Activated CD4-positive, CD25-positive, alpha-beta regulatory T cell treated with anti-CD3 and anti-CD28 coated beads, Interleukin-2, amount 50 U/mL, for 16 hours (primary cell): ENCODE measurements around the gene ZNF580.
A peak's percentile ranks its signal among the peaks of the same experiment; 100 is the strongest.

Experiments used
- DNase-seq: peaks from one replicate; pipeline ENCODE4 v3.0.0-alpha.2; 2020; ENCODE audit warnings: low read depth, low spot score

ZNF580 gene

DNA sequence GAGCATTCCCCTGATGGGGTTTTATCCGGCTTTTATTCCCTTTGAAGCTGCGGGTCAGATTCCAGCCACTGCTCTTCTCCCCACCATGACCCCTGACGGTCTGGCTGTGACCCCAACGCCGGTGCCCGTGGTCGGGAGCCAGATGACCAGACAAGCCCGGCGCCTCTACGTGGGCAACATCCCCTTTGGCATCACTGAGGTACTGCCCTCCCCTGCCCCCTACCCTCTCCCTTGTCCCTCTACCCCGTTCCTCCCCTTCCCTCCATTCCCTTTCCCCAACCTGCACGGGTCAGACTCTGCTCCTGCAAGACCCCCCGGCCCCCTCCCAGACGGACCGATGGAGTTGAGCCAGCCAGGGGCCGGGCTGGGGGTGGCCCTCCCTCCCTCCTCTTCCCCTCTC is 20.2 kb downstream of the ZNF580 start:
- no peak for DNase-seq

DNA sequence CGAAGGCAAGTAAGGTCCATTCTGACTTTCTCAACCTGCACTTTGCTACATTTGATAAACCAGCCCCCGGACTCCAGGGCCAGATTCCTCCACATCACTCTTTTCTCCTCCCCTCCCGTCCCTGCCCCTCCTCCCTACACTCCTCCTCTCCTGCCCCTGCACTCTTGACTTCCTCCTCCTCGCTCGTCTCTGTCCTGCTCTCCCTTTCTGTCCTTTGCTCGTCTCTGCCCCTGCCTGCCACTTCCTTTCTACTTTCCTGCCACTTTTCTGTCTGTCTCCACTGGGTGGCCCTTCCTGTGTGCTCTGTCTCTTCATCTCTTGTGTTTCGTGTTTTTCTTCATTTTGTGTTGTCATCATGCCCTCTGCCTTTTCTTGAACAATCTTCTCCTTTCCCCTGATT is 21.0 kb downstream of the ZNF580 start:
- no peak for DNase-seq

DNA sequence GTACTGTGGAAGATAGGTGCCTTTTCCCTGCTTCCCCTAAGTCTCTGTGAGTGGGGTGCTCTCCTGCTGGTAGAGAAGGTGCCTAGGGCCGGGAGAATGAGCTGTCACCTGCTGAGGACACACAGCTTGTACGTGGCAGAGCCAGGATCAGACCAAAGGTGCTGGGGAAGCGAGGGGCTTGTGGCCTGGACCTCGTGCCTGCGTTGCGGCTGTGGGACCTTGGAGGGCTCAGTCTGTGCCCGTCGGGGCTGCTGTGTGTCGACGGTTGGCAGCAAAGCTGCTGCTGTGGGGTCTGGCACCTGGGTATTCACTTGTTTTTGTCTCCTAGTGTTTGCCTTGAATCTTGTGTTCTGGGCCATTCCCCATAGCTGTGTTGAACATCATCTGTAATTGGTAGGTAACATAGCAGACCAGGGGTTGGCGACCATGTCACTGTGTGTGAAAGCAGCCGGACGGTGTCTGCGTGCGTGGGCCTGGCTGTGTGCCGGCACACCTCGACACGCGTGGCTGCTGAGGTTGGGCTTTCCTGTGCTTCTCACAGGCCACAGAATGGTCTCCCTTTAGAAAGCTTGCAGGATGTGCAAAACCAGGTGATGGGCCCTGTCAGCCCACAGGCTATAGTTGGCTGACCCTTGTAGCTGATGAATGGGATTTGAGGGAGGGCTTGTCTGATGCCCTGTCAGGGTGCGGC is 23.2 kb downstream of the ZNF580 start:
- no peak for DNase-seq

DNA sequence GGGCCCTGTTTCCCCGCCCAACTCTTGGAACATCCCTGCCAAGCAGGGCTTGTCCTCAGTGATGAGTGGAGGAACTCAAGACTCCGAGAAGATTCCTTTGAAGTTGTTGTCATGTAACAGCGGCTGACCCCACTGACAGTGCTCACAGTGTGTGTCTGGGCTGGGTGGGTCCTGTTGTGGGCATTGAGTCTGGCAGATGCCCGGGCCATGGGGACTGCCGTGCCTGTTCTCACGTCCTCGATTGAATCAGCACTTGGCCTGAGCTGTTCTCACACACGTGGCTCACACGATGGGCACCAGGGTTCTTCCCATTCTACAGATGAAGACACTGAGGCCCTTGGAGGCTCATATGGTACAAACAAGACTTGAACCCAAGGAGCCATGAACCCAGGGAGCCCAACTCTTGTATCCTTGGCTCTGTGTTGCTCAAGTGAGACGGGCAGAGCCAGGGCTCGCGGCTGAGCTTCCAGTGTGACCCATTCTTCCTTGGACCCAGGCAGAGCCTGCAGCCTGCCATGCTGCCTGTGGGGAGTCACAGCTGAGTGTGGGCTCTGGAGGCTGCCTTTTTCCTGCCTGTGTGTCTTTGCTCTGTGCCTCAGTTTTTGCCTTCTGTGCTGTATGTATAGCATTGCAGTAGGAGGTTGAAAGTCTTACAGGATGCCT is 25.7 kb downstream of the ZNF580 start:
- no peak for DNase-seq

DNA sequence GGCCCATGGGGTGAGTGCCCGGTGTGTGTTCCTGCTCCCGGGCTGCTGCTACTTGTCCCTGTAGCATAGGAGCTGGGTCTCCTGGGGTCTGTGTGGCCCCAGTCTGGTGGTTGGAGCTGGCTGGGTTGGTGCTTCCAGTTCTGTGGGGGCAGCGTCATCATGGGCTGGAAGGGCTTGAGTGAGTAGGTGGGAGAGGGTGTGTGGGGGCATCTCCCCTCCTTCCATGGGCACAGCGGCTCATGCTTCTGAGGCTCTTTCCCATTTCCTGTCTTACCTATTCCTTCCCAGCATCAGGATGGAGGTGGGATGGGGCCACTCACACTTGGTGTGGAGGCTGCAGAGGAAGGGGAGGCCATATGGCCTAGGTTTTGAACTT is 26.2 kb downstream of the ZNF580 start:
- no peak for DNase-seq

DNA sequence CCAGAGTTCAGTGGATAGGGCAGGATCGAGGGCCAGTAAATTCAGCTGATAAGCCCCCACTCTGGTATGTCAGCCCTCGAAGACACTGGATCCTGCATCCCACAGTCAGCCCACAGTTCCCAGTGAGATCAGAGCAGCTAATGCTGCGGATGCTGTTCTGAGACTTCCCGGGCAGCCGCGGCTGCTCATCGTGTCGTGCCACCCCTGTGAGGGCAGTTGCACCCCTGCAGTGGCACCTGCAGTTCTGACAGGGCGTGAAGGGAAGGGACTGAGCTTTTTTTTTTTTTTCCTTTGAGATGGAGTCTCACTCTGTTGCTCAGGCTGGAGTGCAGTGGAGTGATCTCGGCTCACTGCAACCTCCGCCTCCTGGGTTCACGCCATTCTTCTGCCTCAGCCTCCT is 26.7 kb downstream of the ZNF580 start:
- DNase-seq, result no peak

DNA sequence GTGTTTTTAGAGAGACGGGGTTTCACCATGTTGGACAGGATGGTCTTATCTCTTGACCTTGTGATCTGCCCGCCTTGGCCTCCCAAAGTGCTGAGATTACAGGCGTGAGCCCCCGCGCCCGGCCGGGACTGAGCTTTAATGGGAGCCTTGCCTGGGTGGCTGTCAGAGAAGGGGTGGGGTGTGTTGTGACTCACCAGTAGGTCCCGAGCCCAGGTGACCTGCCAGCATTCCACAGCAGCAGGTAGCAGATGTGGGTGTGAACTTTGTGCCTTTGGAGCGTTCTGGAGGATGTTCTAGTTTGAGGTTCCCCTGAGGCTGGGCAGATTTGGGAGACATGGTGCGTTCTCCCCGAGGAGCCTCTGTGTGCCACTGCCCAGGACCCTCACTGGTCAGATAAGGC is 27.2 kb downstream of the ZNF580 start:
- DNase-seq, result no peak

DNA sequence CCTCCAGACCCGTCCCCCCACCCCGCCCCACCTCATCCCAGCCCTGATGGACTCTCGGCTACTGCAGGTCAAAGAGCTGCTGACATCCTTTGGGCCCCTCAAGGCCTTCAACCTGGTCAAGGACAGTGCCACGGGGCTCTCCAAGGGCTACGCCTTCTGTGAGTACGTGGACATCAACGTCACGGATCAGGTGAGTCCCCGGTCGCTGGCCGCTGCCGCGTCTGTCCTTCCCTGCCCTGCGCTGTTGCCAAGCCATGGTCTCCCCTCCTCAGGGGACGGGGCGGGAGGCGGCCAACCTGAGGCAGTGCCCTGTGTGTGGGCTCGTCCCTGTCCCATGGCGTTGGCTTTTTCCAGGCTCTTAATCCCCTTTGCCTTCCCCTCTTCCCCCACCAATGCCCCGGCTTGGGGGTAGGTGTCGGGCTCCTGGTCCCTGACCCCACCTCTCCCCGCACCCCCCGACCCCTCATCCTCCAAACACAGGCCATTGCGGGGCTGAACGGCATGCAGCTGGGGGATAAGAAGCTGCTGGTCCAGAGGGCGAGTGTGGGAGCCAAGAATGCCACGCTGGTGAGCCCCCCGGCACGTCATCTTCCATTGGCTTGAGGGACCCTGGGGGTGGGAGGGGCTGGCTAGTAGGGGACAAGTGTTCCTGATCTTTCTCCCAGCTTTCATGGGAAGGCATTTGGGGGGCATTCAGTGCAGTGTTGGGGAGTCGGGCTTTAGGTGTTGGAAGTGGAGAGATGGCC is 28.0 kb downstream of the ZNF580 start:
- DNase-seq, result no peak

DNA sequence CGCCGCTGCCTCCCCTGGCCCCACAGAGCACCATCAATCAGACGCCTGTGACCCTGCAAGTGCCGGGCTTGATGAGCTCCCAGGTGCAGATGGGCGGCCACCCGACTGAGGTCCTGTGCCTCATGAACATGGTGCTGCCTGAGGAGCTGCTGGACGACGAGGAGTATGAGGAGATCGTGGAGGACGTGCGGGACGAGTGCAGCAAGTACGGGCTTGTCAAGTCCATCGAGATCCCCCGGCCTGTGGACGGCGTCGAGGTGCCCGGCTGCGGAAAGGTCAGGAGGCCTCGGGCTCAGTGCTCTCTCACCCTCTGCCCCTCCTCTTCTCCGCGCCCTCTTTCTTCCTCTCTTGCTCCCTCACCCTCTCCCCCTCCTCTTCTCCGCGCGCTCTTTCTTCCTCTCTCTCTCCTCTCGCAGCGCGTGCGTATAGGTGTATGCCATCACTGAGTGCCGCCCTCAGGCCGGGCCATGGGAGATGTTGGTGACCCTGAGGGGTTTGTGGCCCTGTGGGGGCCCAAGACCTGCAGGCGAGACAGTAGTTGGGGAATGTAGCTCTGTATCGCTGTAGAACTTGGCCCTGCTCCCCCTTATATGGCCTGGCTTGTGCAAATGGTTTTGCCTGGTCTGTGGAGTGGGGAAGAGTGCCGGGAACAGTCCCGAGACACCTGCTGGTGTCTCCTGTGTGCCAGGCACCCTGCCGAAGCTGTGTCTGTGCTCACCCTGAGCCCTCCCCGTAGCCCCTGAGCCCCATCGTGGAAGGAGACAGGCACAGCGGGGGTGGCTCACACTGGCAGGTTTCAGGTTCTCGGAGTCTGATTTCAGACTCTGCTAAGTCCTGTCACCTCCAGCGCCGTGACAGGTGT is 28.8 kb downstream of the ZNF580 start:
- no peak for DNase-seq

DNA sequence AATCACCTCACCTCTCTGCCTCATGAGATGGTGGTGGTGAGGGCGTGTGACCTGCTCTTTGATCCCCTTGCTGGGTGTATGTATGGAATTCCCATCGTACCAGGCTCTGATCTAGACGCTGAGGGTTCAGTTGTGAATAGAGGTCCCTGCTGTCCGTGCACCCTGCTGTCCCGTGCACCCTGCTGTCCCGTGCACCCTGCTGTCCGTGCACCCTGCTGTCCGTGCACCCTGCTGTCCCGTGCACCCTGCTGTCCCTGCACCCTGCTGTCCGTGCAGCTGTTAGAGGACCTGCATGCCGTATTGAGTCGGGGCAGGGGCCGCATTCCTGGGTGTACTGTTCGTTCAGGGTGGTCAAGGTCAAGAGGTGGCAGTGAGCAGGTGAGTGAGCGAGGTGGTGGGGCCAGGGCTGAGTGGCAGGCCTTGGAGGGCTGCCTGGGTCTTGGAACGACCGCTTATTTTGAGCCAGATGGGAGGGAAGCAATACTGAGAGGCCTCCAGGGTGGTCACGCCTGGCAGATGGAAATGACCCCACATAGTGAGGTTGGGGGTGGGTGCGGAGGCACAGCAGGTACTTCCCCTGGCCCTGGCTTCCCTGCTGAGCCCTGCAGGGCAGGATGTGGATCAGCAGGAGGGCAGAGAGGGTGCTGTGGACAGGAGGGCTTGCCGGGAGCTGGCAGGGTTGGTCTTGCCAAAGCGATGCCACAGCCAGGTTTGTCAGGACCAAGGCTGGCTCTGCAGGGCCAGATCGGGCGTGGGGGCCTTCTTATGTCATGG is 29.7 kb downstream of the ZNF580 start:
- DNase-seq, result no peak

DNA sequence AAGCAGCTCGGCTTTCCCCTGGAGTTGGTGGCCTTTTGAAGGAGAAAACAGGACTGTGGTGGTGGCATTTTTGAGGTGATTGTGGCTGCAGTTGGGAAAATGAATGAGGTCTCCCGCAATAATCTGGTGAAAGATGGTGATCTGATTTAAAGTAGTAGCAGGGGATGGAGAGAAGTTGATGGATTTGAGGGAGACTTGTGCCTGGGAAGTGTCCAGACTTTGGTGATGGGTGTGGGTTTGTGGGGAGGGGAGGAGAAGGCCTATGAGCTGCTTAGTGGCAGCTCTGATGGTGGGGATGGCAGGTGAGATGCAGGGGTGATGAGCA is 30.2 kb downstream of the ZNF580 start:
- DNase-seq, result no peak

DNA sequence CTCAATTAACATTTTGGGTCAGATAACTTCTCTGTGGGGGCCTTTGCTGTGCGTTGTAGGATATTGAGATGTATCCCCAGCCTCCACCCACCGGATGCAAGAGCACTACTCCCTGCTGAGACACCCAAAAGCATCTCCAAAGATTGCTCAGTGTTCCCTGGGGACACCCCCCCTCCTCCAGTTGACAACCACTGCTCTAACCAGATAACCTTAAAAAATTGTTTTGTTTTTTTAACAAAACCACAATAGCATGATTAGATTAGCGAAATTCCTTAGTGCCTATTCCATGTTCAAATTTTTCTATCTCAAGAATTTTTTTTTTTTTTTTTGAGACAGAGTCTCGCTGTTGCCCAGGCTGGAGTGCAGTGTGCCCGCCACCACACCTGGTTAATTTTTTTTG is 31.6 kb downstream of the ZNF580 start:
- DNase-seq, result no peak

DNA sequence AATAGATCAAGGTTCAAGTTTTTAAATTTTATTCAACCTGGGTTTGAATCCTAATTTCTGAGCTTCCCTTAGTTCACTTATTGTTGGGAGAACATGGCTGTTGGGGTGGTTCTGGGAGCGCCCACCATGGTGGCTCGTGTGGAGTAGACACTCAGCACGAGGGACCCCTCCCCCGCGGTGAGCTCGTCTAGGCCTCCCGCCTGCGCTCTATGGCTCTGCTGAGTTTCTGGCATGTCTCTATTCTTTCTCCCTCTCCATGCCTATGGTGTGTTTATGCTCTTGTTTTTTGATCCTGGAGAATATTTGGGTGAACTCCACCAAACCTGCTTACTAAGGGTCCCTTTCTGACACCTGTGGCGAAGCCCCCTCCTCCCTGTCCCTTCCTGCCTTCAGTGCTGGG is 32.7 kb downstream of the ZNF580 start:
- DNase-seq, result no peak

DNA sequence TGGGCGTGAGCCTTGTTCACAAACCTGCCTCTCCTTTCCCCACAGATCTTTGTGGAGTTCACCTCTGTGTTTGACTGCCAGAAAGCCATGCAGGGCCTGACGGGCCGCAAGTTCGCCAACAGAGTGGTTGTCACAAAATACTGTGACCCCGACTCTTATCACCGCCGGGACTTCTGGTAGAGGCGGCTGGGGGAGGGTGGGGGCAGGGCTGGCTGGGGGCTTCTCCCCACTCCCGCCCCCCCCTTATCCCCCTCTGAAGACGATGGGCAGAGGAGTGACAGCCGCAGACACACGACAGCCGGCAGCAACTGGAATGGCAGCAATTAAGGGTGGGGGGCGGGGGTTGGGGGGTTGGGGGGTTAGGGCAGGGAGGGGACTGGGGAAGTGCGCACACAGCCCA is 33.1 kb downstream of the ZNF580 start:
- no peak for DNase-seq

DNA sequence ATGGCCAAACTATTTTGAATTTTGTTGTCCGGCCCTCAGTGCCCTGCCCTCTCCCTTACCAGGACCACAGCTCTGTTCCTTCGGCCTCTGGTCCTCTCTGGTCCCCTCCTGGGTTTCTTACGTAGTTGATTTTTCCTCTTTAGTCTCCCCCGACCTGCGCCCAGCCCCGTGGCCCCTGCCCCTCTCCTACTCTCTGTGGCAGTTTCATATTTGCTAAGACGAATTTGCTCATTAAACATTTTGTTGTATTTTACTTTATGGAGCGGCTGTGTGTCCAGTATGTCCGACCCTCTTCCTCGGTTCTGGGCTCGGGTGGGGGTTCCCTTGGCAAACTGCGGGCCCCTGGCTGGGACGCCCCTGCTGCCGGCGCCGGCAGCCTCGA is 33.6 kb downstream of the ZNF580 start:
- DNase-seq, result no peak

DNA sequence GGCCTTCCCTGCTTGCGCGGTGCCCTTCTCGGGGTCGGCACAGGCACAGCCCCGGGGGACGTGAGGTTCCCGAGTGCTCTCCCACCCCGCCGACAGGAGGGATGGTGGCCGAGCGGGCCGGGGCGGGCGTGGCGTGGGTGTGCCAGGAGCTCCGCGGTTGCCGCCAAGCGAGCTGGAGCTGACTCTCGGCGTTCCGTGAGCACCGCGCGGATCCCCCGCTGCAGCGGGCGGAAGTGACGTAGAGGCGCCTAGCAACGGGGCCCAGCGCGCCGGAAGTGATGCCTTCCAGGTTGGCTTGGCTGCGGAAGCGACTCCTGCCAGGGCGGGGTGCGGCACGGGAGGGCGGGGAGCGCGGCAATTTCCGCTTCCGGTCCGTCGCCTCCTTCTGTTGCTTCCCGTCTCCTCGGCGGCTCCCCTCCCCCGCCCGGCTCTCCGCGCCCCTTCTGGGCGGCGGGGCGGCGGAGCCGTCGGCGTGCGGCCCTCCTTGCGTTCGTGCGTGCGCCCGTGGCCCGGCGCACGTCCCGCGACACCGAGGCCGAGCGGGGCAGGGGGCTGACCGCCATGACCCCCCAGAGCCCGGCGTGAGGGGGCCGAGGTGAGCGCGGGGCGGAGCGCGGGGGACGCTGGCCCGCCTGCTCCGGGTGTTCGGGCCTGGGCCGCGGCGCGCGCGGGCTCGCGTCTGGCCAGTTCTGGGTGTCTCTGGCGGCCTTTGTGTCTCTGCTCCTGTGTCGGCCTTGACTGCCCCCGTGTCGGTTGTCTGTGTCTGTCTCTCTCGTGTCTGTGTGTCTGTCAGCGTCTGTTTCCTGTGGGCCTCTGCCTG is 34.2 kb downstream of the ZNF580 start, which contains the start of gene EPN1:
Gene EPN1, plus strand, starts transcription at position 386 of the 820 bp plus-strand sequence. CDS start 3,402 bp downstream, outside the sequence.
- peak; percentile 96 for DNase-seq

DNA sequence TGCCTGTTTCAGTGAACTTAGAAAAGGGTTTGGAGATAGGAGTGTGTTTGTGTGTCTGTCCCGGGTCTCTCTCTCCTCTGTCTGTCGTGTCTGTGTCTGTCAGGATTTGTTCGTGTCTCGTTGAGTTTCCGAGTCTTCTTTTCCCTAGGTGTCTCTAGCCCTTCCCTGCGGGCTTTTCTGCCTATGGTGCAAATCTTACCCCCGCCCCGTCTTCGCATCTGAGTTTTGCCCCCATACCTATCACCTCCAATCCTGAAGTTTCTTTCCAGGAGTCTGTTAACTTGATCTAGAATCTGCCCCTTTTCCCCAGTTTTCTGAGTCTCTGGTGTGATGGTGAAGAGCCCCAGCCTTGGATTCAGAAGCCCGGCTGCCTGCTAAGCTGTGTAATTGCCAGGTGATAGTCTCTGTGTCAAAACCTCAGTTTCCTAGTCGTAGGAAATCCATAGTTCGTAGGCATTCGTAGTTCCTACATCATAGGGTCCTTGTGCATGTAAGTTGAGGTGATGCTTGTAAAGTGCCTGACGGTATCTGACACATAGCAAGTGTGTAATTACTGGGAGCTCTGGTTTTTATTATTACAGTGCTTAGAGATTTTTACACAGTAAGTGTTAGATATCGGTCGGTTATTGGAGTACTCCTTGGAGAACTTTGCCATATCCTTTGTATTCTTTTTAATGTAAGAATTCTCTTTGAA is 35.0 kb downstream of the ZNF580 start:
- DNase-seq, result no peak

DNA sequence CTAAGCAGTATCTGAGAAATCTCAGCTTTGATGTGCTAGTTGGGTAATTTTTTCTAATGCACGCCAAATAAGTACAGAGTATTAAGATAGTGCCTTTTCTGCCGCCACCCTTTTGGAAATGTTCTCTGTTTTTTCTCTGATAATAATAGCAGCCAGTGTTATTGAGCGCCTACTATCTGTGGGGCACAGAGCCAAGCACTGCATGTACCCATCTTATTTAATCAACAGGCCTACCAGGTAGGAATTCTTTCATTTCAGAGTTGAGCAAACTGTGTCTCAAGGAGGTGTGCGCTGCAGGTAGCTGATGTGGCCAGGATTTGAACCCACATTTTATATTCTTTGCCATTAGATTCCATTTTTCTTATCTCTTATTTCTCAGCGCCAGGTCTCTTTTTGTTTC is 35.6 kb downstream of the ZNF580 start:
- DNase-seq, result no peak

DNA sequence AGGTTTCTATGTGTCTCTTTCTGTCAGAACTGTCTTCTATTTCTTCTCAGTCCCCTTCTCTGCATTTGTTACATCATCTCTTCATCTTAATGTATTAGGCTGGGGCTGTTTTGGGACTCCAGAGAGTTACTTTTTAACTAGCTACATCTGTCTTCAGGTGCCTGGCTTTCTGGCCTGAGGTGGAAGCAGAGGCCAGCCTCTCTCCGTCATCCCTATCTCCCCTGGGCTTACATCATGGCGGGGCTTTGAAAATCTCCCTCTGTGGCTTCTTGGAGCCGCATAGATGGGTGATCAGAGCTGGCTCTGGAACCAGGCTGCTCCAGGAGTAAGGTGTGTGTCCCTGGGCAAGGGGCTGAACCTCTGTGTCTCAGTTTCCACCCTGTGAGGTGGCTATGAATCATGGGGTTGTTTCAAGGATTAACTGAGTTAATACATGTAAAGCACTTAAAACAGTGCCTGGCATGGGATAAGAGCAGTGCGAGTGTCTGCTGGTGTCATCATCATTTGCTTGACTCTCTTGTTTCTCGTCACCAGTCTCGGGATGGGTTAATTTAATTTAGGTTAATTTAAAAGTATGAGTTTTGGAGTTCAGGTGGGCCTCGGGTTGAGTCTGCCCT is 36.2 kb downstream of the ZNF580 start:
- no peak for DNase-seq
